ENCODE data around the gene HMGA1.

Gene HMGA1

GRCh38 chr6:34232901-34233300, 3.8 kb upstream of the HMGA1 start:
- POLR2A ChIA-PET: interaction anchor here (1.2 to 1.4 kb wide), 2 partner anchors 9 to 37 kb away, joined by 3 to 4 read pairs; no protein-coding TSS in a partner anchor

DNA sequence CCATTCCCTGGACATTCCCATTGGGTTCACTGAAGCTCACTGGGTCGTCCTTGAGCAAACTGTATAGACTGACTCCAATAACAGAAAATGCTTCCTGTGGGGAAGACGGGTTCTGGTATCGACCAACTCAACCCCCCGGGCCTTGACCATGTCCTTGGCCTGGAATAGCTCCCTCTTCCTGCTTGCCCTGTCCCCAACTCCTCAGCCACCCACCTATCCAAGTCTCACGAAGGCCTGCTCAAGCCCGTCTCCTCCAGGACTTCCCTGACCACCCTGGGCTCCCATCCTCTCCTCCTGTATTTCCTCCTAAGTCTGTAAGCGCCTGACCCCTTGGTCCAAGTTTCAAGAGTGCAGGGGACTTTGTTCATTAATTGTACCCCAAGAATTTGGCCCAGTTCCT, 2.8 kb upstream of the HMGA1 start:
- ChIA-PET POLR2A (interaction anchor here (1.2 to 1.4 kb wide), 2 partner anchors 10 to 38 kb away, joined by 3 to 4 read pairs; no protein-coding TSS in a partner anchor), CTCF (interaction anchor here (0.6 to 2.2 kb wide), 2 partner anchors 14 to 34 kb away, joined by 3 to 12 read pairs; partner anchors contain the start of gene SMIM29)
- no peak for DNase-seq (ENCODE audit: extremely low spot score)
- TF ChIP-seq CTCF (IDR thresholded peaks at IDR 0.05; ENCODE audit: control extremely low read depth, extremely low read depth, low read depth, missing control alignments): no peak

More at GRCh38 chr6:34232901-34233300, 3.8 kb upstream of the HMGA1 start:
- TF ChIP-seq CTCF (IDR thresholded peaks at IDR 0.05; ENCODE audit: control extremely low read depth, extremely low read depth, low read depth, missing control alignments): no peak
- CTCF ChIA-PET: interaction anchor here (1.4 to 2.2 kb wide), 2 partner anchors 15 to 37 kb away, joined by 6 to 12 read pairs; partner anchors contain the start of gene SMIM29
- DNase-seq (ENCODE audit: extremely low spot score): no peak

DNA sequence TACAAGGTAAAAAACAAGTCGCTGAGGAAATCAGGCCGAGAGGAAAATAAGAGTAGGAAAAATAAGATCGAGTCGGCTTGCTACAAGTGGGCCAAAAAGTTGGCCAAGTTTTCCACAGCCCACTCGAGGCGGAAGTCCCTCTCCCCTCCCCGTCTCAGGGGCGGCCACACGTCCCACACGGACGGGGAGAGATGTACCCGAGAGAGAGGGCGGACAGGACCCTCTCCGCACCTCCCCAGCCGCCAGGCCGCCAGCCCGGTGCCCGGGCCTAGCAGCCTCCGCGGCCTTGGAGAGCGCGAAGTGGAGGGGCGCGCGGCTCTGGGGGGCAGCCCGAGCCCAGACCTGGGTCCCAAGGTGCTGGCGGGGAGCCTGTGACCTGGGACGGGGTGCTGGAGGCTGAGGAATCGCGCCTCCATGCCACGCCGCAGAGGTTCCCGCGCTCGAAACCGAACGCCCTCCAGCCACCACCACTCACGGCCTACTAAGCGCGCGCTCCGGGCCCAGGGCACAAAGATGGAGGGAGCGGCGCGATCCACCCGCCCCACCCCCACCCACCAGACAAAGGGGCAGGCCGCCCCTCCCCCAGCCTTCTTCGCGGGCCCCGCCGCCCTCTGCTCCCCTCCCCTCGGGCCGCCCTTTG, 1.9 kb upstream of the HMGA1 start:
- no peak for TF ChIP-seq CTCF (IDR thresholded peaks at IDR 0.05; ENCODE audit: control extremely low read depth, extremely low read depth, low read depth, missing control alignments)
- POLR2A ChIA-PET: no interaction called here
- DNase-seq (ENCODE audit: extremely low spot score): no peak
- CTCF ChIA-PET: no interaction called here

GRCh38 chr6:34235307-34236130, 1.2 kb upstream of the HMGA1 start:
- POLR2A ChIA-PET: interaction anchor here (1.3 to 1.8 kb wide), 5 partner anchors 9 to 421 kb away, joined by 5 to 28 read pairs (median 18); partner anchors contain the start of gene SMIM29
- CTCF ChIA-PET: interaction anchor here (1.3 to 1.7 kb wide), 2 partner anchors 14 to 133 kb away, joined by 4 to 5 read pairs; no protein-coding TSS in a partner anchor
- peak; percentile 12 for TF ChIP-seq CTCF (IDR thresholded peaks at IDR 0.05; ENCODE audit: control extremely low read depth, extremely low read depth, low read depth, missing control alignments)
- peak; percentile 64 for DNase-seq (ENCODE audit: extremely low spot score)

DNA sequence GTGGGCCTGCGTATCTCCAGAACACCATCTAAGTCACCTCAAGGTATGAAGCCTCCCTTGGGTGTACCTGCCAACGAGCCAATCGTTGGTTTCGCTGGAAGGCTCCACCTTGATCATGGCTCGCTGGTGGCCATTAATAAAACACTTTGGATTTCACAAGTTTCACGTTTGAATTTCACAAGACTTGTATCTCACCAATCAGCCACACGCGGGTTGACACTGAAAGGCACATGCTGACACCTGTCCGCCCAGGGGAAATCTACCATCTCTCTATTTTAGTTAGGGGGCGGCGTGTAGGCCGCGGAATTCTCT, 586 bp upstream of the HMGA1 start:
- no peak for TF ChIP-seq CTCF (IDR thresholded peaks at IDR 0.05; ENCODE audit: control extremely low read depth, extremely low read depth, low read depth, missing control alignments)
- CTCF ChIA-PET: interaction anchor here (1.3 to 1.7 kb wide), 3 partner anchors 10 to 132 kb away, joined by 4 to 5 read pairs (median 4); no protein-coding TSS in a partner anchor
- DNase-seq (ENCODE audit: extremely low spot score): peak; percentile 41
- POLR2A ChIA-PET: interaction anchor here (1.0 to 1.8 kb wide), 7 partner anchors 9 to 421 kb away, joined by 3 to 28 read pairs (median 5); partner anchors contain the start of gene SMIM29

- CTCF ChIA-PET: interaction anchor here (1.1 to 1.7 kb wide), 5 partner anchors 11 to 131 kb away, joined by 3 to 7 read pairs (median 4); no protein-coding TSS in a partner anchor
- POLR2A ChIA-PET: interaction anchor here (0.5 to 1.8 kb wide), 22 partner anchors 7 to 873 kb away, joined by 3 to 28 read pairs (median 4); partner anchors contain the start of gene SMIM29
These were observed 646 bp downstream of the HMGA1 start for GRCh38 chr6:34237316-34237721.

More at GRCh38 chr6:34237316-34237721, 646 bp downstream of the HMGA1 start:
- DNase-seq (ENCODE audit: extremely low spot score): no peak
- TF ChIP-seq CTCF (IDR thresholded peaks at IDR 0.05; ENCODE audit: control extremely low read depth, extremely low read depth, low read depth, missing control alignments): no peak

All from GM10248 (cell line).